Testis (tissue), 3 donors: ENCODE data around the gene KMO. TPM values are rescaled to one million over a fixed set of nuclear protein-coding genes. Genes with fewer than 3 reads are reported as not detected.

ENCODE experiments used
- DNase-seq: peaks from one replicate; pipeline ENCODE4 v3.0.0-alpha.2; 2019
- H3K27ac ChIP-seq, 2 donors: fragments of 200-600 bp; sonication (generic); one replicate each; pipeline ENCODE4 v1.5.1; 2019
- H3K27me3 ChIP-seq: fragments of 200-600 bp; sonication (generic); one replicate; pipeline ENCODE4 v1.5.1; 2019
- H3K36me3 ChIP-seq: fragments of 200-600 bp; sonication (generic); one replicate; pipeline ENCODE4 v1.5.1; 2017; ENCODE audit warnings: low read depth; ENCODE audit errors: missing control alignments
- H3K4me1 ChIP-seq: fragments of 200-600 bp; sonication (generic); one replicate; pipeline ENCODE4 v1.5.1; 2019
- H3K4me3 ChIP-seq, 2 donors: fragments of 200-600 bp; sonication (generic); one replicate each; pipeline ENCODE4 v1.5.1; 2017 to 2019
- H3K9me3 ChIP-seq: fragments of 200-600 bp; sonication (generic); one replicate; pipeline ENCODE4 v1.5.1; 2017
- CTCF ChIP-seq, 3 experiments: fragments of 450-650 bp in 2 of 3; fragments of 200-600 bp in 1 of 3; sonication (generic) in 1 of 3; IDR thresholded peaks; one replicate each; pipeline ENCODE4 v1.5.1; 2016 to 2019; ENCODE audit warnings: antibody characterized with exemption in 3 of 3, mild to moderate bottlenecking in 2 of 3, moderate library complexity in 1 of 3
- POLR2A ChIP-seq: fragments of 450-650 bp; IDR thresholded peaks from one replicate; pipeline ENCODE4 v1.6.1; 2017; ENCODE audit warnings: antibody characterized with exemption, mild to moderate bottlenecking, moderate library complexity
- WGBS, 2 donors: methylation state at CpG; one replicate each; pipeline ENCODE4 v1.1.5; 2018; 5-methylcytosine and 5-hydroxymethylcytosine counted together
- intact Hi-C: fragments of 100-400 bp; cut with DNase I; formaldehyde crosslinking; loops from one replicate; pipeline ENCODE4 v1.15.1; 2023; ENCODE audit warnings: low total_unique reads
- polyA plus RNA-seq: library from polyadenylated mRNA; stranded (reverse); fragments of 350-450 nt; fragmentation: Illumina TruSeq; extraction: RNeasy Lipid Tissue Mini Kit (QIAGEN cat#74804); gene quantifications from one replicate; pipeline ENCODE4 v1.2.3, GENCODE V29; 2014; ENCODE audit warnings: low read depth, low replicate concordance; ENCODE audit not compliant: insufficient read depth
- total RNA-seq, 2 donors: library from RNA; depleted of rRNA; stranded (reverse); fragments of >200 nt; gene quantifications; one replicate each; pipeline ENCODE4 v1.2.3, GENCODE V29; 2016

KMO gene
- total and polyA plus RNA-seq, 3 donors from 2014 or later: 0.39 to 1.5 (median 0.99) TPM

- 88 to 92% methylated on average over 7 of the region's 7 CpGs for WGBS, 2 donors
- no peak overlapping the region for H3K4me3 ChIP-seq
Measured at GRCh38 chr1:241589521-241589920, 57.3 kb downstream of the KMO start.

GRCh38 chr1:241590719-241591118 lies 58.5 kb downstream of the KMO start:
- intact Hi-C loops: no loop called here
- H3K27ac ChIP-seq: no peak overlapping the region
- WGBS, 2 donors: 61 to 72% methylated on average over 4 of the region's 4 CpGs
- DNase-seq: no peak
- no peak overlapping the region for H3K4me3 ChIP-seq
- no peaks in the 10 kb centered on the region for H3K4me1 ChIP-seq
- H3K27me3 ChIP-seq: no peaks in the 10 kb centered on the region
- no peaks in the 10 kb centered on the region for H3K9me3 ChIP-seq
- H3K36me3 ChIP-seq: no peaks in the 10 kb centered on the region
- TF ChIP-seq POLR2A (no peak), CTCF (IDR thresholded peaks at IDR 0.05) (no peak)

More at GRCh38 chr1:241589521-241589920, 57.3 kb downstream of the KMO start:
- no peaks in the 10 kb centered on the region for H3K9me3 ChIP-seq
- no peak for DNase-seq
- TF ChIP-seq POLR2A (no peak), CTCF (IDR thresholded peaks at IDR 0.05) (no peak)
- no peaks in the 10 kb centered on the region for H3K4me1 ChIP-seq
- no peaks in the 10 kb centered on the region for H3K36me3 ChIP-seq
- no peak overlapping the region for H3K27ac ChIP-seq
- intact Hi-C loops: no loop called here
- H3K27me3 ChIP-seq: no peaks in the 10 kb centered on the region

- H3K4me3 ChIP-seq: no peak overlapping the region
- H3K4me1 ChIP-seq: no peaks in the 10 kb centered on the region
- TF ChIP-seq CTCF (IDR thresholded peaks at IDR 0.05) (no peak), POLR2A (no peak)
- DNase-seq: no peak
- H3K9me3 ChIP-seq: no peaks in the 10 kb centered on the region
- intact Hi-C loops: no loop called here
- H3K36me3 ChIP-seq: no peaks in the 10 kb centered on the region
- no peak overlapping the region for H3K27ac ChIP-seq
- no peaks in the 10 kb centered on the region for H3K27me3 ChIP-seq
Measured at GRCh38 chr1:241591317-241591716, 59.1 kb downstream of the KMO start.

- H3K9me3 ChIP-seq: no peaks in the 10 kb centered on the region
- H3K4me1 ChIP-seq: no peaks in the 10 kb centered on the region
- H3K27ac ChIP-seq: no peak overlapping the region
- TF ChIP-seq CTCF (IDR thresholded peaks at IDR 0.05) (no peak), POLR2A (no peak)
- DNase-seq: no peak
- intact Hi-C loops: no loop called here
- no peaks in the 10 kb centered on the region for H3K27me3 ChIP-seq
- H3K36me3 ChIP-seq: no peaks in the 10 kb centered on the region
- H3K4me3 ChIP-seq: no peak overlapping the region
- 84 to 97% methylated on average over 5 of the region's 5 CpGs for WGBS, 2 donors
Measured at GRCh38 chr1:241591736-241592135, 59.6 kb downstream of the KMO start.

- Histone ChIP-seq H3K4me1 (no peaks in the 10 kb centered on the region), H3K27me3 (no peaks in the 10 kb centered on the region), H3K27ac (no peak overlapping the region), H3K36me3 (no peaks in the 10 kb centered on the region), H3K4me3 (no peak overlapping the region), H3K9me3 (no peaks in the 10 kb centered on the region)
- WGBS, 2 donors: 87 to 92% methylated on average over 3 of the region's 3 CpGs
- DNase-seq: no peak
- intact Hi-C loops: no loop called here
- TF ChIP-seq POLR2A (no peak), CTCF (IDR thresholded peaks at IDR 0.05) (no peak)
Measured at GRCh38 chr1:241592273-241592958, 60.2 kb downstream of the KMO start.
